HEK293 (cell line): ENCODE results near the gene RAB7B.
A peak's percentile ranks its signal among the peaks of the same experiment; 100 is the strongest.

Source experiments
- AEBP2 ChIP-seq: fragments of 450-650 bp; formaldehyde crosslinking; IDR thresholded peaks from 2 replicates; pipeline ENCODE4 v1.5.1; 2016; ENCODE audit warnings: missing biosample characterization, missing genetic modification characterization, borderline replicate concordance
- BCL11A ChIP-seq: fragments of 450-650 bp; formaldehyde crosslinking; IDR thresholded peaks from 2 replicates; pipeline ENCODE4 v1.5.1; 2016; ENCODE audit warnings: low read depth, missing biosample characterization, missing genetic modification characterization
- GLI2 ChIP-seq: fragments of 450-650 bp; formaldehyde crosslinking; IDR thresholded peaks from 2 replicates; pipeline ENCODE4; 2017; ENCODE audit warnings: missing biosample characterization, missing genetic modification characterization, low read depth, borderline replicate concordance
- HOXC10 ChIP-seq: sonication (generic); formaldehyde crosslinking; IDR thresholded peaks from 2 replicates; pipeline ENCODE4 v1.8.1; 2023; ENCODE audit warnings: mild to moderate bottlenecking, missing genetic modification reagents
- PATZ1 ChIP-seq: fragments of 450-650 bp; formaldehyde crosslinking; IDR thresholded peaks from 2 replicates; pipeline ENCODE4 v1.5.1; 2016; ENCODE audit warnings: missing biosample characterization, missing genetic modification characterization
- PRDM10 ChIP-seq: fragments of 450-650 bp; formaldehyde crosslinking; IDR thresholded peaks from 2 replicates; pipeline ENCODE4 v1.5.1; 2016; ENCODE audit warnings: missing biosample characterization, missing genetic modification characterization
- PRDM4 ChIP-seq: fragments of 450-650 bp; formaldehyde crosslinking; IDR thresholded peaks from 2 replicates; pipeline ENCODE4 v1.5.1; 2017; ENCODE audit warnings: missing biosample characterization, missing genetic modification characterization
- RBAK ChIP-seq: fragments of 450-650 bp; formaldehyde crosslinking; IDR thresholded peaks from 2 replicates; pipeline ENCODE4 v1.5.1; 2016; ENCODE audit warnings: missing biosample characterization, missing genetic modification characterization
- TCF7L2 ChIP-seq: IDR thresholded peaks from 2 replicates; pipeline ENCODE4 v1.6.1; 2011; ENCODE audit warnings: low read depth, mild to moderate bottlenecking, inconsistent platforms, low read length, moderate library complexity, borderline replicate concordance
- ZFHX2 ChIP-seq: fragments of 450-650 bp; formaldehyde crosslinking; conservative IDR thresholded peaks from 2 replicates; pipeline ENCODE4 v1.5.1; 2016; ENCODE audit warnings: missing biosample characterization, missing genetic modification characterization
- ZFP37 ChIP-seq: fragments of 450-650 bp; formaldehyde crosslinking; IDR thresholded peaks from 2 replicates; pipeline ENCODE4 v1.5.1; 2016; ENCODE audit warnings: missing biosample characterization, missing genetic modification characterization
- ZNF138 ChIP-seq: fragments of 450-650 bp; formaldehyde crosslinking; IDR thresholded peaks from 2 replicates; pipeline ENCODE4 v1.5.1; 2016; ENCODE audit warnings: missing biosample characterization, missing genetic modification characterization, borderline replicate concordance
- ZNF148 ChIP-seq: fragments of 450-650 bp; formaldehyde crosslinking; IDR thresholded peaks from 2 replicates; pipeline ENCODE4 v1.5.0; 2017; ENCODE audit warnings: missing biosample characterization, missing genetic modification characterization, borderline replicate concordance
- ZNF280C ChIP-seq: fragments of 450-650 bp; formaldehyde crosslinking; IDR thresholded peaks from 2 replicates; pipeline ENCODE4 v1.5.1; 2016; ENCODE audit warnings: missing biosample characterization, missing genetic modification characterization
- ZNF335 ChIP-seq: fragments of 450-650 bp; formaldehyde crosslinking; conservative IDR thresholded peaks from 2 replicates; pipeline ENCODE4 v1.5.1; 2016; ENCODE audit warnings: missing biosample characterization, missing genetic modification characterization
- ZNF394 ChIP-seq: fragments of 450-650 bp; formaldehyde crosslinking; IDR thresholded peaks from 2 replicates; pipeline ENCODE4 v1.5.1; 2016; ENCODE audit warnings: missing biosample characterization, missing genetic modification characterization, mild to moderate bottlenecking, moderate library complexity, borderline replicate concordance
- ZNF473 ChIP-seq: fragments of 450-650 bp; formaldehyde crosslinking; IDR thresholded peaks from 2 replicates; pipeline ENCODE4 v1.5.1; 2017; ENCODE audit warnings: missing biosample characterization, missing genetic modification characterization
- ZNF558 ChIP-seq: fragments of 450-650 bp; formaldehyde crosslinking; IDR thresholded peaks from 2 replicates; pipeline ENCODE4 v1.5.1; 2016; ENCODE audit warnings: missing biosample characterization, missing genetic modification characterization
- ZNF561 ChIP-seq: fragments of 450-650 bp; IDR thresholded peaks from 2 replicates; pipeline ENCODE4 v1.5.1; 2018; ENCODE audit warnings: missing biosample characterization, missing genetic modification characterization, borderline replicate concordance
- ZNF610 ChIP-seq: fragments of 450-650 bp; formaldehyde crosslinking; IDR thresholded peaks from 2 replicates; pipeline ENCODE4 v1.5.1; 2016; ENCODE audit warnings: missing biosample characterization, missing genetic modification characterization, borderline replicate concordance
- ZNF629 ChIP-seq: fragments of 450-650 bp; formaldehyde crosslinking; IDR thresholded peaks from 2 replicates; pipeline ENCODE4 v1.5.1; 2017; ENCODE audit warnings: missing biosample characterization, missing genetic modification characterization
- ZNF707 ChIP-seq: fragments of 450-650 bp; formaldehyde crosslinking; IDR thresholded peaks from 2 replicates; pipeline ENCODE4 v1.5.1; 2016; ENCODE audit warnings: missing biosample characterization, missing genetic modification characterization
- ZNF776 ChIP-seq: fragments of 450-650 bp; formaldehyde crosslinking; IDR thresholded peaks from 2 replicates; pipeline ENCODE4 v1.5.0; 2017; ENCODE audit warnings: missing biosample characterization, missing genetic modification characterization, borderline replicate concordance
- ZNF785 ChIP-seq: fragments of 450-650 bp; formaldehyde crosslinking; IDR thresholded peaks from 2 replicates; pipeline ENCODE4 v1.5.1; 2016; ENCODE audit warnings: missing biosample characterization, missing genetic modification characterization

RAB7B gene

GRCh38 chr1:205961991-205962820, 41.0 kb downstream of the RAB7B start (continued):
- TF ChIP-seq PRDM10 (tag by site-specific recombination) (peak; percentile 85), ZNF629 (tag by site-specific recombination) (no peak), ZNF148 (tag by site-specific recombination) (no peak), BCL11A (no peak), ZNF280C (no peak), HOXC10 (CRISPR knock-in tag) (no peak), PRDM4 (tag by site-specific recombination) (no peak), ZNF138 (tag by site-specific recombination) (no peak), GLI2 (tag by site-specific recombination) (no peak), ZFP37 (no peak), RBAK (tag by site-specific recombination) (no peak), ZNF610 (tag by site-specific recombination) (no peak), ZFHX2 (peak; percentile 87), ZNF707 (tag by site-specific recombination) (no peak), AEBP2 (tag by site-specific recombination) (no peak), ZNF473 (tag by site-specific recombination) (no peak), ZNF776 (no peak), ZNF335 (tag by site-specific recombination) (no peak), ZNF558 (tag by site-specific recombination) (no peak), ZNF394 (tag by site-specific recombination) (no peak), TCF7L2 (no peak), PATZ1 (tag by site-specific recombination) (peak; percentile 75), ZNF785 (tag by site-specific recombination) (no peak), ZNF561 (tag by site-specific recombination) (peak; percentile 80; the same call in 1 of the 2 replicates)
